ENCODE results near the gene PDK2. TPM values are rescaled to one million over a fixed set of nuclear protein-coding genes. Genes with fewer than 3 reads are reported as not detected.

PDK2 gene
- total RNA-seq, 1 experiment from 2014 or later: 37.6 TPM

GRCh38 chr17:50117202-50118051 lies 22.3 kb downstream of the PDK2 start:
- DNase-seq (ENCODE audit: low spot score): no peak

GRCh38 chr17:50118076-50118827 lies 23.1 kb downstream of the PDK2 start:
- no peak for DNase-seq (ENCODE audit: low spot score)

DNA sequence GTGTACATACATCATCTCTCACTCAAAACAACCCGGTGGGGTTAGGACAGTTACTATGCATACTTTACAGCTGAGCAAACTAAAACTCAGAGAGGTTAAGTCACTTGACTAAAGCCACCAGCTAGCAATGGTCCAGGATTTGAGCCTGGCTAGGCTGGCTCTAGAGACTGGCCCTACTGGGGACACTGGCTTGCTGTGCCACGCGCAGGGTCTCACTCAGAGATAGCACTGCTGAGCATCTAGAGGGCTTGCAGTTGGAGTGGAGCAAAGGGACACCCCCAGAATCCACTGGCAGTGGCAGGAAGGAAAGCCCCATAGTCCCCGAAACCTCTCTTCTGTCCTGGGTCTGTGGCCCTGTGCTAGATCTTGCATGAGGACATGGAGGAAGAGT lies 23.7 kb downstream of the PDK2 start:
- no peak for DNase-seq (ENCODE audit: low spot score)

DNA sequence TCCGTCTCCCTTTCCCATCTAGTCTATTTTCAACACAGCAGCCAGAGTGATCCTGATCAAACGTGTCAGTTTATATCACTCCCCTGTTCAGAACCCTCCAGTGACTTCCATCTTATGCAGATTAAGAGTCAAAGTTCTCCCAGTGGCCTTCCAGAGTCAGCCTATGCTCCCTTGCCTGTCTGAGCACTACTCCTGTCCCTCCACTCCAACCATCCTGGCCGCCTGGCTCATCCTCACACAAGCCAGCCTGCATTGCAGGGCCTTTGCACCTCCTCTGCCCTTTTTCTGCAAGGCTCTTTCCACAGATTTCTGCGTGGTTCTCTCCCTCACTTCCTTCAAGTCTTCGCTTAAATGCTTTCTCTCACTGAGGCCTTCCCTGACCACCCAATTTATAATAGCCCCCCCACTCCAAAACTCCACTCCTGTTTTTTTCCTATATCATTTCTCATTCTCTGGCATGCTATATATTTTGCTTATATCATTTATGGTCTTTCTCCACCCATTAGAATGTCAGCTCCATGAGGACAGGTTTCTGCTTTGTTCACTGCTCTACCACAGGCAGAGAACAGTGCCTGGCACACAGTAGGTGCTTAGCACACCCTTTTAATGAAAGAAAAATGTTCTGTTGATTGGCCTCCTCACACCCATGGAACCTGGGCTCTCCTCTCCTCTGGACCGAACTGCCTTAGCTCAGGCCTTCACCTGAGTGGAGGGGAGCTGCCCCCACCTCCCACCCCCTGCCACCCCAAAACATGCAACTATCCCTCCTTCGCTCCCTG lies 25.5 kb downstream of the PDK2 start:
- no peak for DNase-seq (ENCODE audit: low spot score)

- DNase-seq (ENCODE audit: low spot score): no peak
These were observed 27.8 kb downstream of the PDK2 start for GRCh38 chr17:50122945-50123344.

DNA sequence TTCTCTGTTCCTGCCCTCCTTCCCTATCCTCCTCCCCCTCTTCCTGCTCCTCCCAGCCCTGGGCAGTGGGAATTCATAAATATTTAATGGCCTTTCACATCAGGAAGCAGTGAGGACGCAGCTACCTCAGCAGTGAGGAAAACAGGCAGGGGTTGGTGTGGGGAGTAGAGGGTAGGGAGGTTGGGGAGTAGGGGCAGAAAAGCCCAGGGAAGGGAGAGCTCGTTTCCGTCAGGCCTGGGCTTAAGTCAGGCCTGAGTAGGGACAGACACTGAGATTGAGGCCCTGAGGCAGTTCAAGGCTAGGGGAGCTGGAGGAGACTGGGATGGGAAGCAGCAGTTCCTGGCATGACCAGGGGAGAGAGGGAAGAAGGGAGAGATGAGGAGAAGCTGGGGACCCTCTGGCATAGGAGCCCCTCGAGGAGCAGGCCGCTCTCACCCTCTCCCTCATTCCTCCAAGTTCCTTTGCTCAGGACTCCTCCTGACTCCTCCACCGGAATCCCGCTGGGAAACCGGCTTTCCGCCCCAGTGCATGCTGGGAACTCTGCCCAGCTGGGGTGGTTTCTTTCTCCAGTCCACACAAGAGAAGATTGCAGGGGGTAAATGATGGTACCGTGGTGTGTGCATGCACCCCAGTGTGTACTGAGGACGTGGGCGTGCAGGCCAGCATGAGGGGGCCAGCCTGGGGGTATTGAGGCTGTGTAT lies 28.6 kb downstream of the PDK2 start:
- no peak for DNase-seq (ENCODE audit: low spot score)

DNA sequence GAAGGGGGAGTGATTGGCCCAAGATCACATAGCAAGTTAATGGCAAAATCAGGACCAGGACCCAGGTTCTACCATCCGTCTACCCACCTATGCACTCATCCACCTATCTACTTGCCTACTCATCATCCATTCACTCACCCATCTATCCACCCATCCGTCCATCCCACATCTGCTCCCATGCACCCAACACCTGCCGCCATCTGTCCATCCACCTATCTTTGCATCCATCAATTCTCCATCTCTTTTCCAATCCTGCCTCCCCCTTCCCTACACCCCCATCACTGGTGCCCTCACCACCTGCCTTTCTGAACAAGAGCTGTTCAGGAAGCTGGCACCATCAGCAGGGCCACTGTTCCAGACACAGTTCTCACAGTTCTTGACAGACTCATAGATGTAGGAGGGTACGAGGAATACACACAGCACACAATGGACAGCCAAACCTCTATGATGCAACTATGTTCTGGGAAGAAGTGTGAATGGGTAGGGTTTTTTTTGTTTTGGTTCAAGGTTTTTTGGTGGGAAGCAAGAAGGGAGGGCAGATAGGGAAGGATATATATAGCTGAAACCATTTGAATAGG lies 30.4 kb downstream of the PDK2 start:
- no peak for DNase-seq (ENCODE audit: low spot score)

GRCh38 chr17:50127697-50128361 lies 32.7 kb downstream of the PDK2 start:
- DNase-seq (ENCODE audit: low spot score): peak; percentile 61

DNA sequence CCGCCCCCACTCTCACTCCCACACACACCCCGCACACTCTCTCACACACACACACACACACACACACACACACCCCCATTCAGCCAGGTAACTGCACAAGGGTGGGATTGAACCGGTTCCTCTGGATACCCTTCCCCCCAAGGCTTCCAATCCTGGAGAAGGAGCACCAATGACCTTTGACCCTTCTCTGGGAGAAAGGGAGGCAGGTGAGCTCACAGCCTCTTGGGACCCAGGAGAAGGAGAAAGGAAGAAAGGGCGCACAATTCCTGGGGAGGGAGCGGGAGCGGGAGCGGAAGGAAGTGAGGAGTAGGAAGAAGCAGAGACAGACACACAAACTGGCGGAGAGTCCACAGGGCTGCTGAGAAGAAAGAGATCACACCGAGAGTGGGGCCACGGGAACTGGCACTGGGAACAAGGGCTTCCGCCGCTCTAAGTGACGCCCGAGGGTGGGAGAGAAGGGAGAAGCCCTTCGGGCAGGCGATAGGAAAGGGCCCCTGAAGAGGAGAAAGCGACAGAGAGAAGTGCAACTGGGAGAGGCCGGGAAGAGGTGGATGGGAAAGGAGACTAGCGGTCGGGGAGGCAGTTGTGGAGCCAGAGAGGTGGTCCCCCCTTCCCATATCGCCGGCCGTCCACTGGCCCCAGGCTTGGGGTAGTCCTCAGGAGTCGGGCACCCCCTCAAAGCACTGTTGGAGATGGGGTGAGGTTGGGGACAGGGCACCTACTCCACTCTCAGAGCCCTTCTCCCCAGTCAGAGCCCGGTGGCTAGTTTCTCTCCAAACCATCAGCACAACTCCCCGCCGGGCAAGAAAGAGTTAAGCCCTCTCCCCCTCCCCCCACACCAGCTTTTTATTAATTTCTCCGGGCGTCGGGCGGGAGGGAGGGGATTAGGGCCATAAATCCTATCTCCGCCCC lies 33.5 kb downstream of the PDK2 start:
- DNase-seq (ENCODE audit: low spot score): no peak

DNA sequence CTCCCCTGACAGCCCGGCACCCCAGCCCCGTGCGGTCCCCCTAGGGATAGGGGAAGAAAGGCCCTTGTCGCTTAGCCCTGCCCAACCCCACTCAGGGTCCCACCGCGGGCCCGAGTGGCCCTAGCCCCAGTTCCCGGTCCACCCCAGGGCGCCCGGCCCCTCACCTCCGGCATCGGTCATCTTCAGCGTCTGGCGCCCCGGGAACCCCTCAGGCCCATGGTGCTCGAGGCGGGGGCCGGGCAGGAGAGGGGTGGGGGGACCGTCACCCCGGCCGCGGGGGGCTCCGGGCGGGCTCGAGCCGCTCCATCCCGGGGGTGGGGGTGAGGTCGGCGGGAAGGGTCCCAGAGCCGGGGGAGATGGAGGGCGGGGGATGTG lies 34.2 kb downstream of the PDK2 start:
- no peak for DNase-seq (ENCODE audit: low spot score)

GRCh38 chr17:50129728-50130558 lies 34.8 kb downstream of the PDK2 start, which contains the start of gene SAMD14:
Gene SAMD14 (minus strand): TSS chr17:50130160. CDS start chr17:50124959, 5,201 bp downstream.
- DNase-seq (ENCODE audit: low spot score): peak; percentile 48

DNA sequence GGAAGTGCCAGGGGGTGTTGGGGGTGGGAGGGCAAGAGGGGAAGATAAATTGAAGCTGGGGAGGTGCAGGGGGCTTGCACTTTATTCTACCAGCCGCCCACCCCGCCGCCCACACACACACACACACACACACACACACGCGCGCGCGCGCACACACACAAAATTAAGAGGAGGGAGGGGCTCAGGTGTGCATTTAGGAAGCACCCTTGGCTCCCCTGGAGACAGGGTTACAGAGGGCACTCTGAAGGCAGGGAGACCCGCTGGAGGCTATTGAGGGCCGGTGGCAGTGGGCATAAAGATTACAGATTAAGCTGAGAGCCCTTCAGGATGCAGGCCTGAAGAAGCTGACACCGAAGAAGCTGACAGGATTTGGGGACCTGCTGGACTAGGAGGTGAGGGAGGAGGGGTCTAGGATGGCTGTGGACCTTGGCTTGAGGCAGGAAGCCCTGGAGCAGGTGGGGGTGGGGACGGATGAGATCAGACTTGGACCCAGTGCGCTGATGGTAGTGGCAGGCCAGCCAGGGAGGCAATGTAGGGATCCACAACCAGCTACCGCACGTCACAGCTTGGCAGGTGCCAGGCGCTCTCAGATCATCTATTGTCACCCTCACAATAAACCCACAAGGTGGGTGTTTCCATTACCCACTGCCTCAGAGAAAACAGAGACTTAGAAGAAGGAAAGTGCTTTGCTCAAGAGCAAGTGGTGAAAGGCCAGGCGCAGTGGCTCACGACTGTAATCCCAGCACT lies 35.6 kb downstream of the PDK2 start:
- no peak for DNase-seq (ENCODE audit: low spot score)

DNA sequence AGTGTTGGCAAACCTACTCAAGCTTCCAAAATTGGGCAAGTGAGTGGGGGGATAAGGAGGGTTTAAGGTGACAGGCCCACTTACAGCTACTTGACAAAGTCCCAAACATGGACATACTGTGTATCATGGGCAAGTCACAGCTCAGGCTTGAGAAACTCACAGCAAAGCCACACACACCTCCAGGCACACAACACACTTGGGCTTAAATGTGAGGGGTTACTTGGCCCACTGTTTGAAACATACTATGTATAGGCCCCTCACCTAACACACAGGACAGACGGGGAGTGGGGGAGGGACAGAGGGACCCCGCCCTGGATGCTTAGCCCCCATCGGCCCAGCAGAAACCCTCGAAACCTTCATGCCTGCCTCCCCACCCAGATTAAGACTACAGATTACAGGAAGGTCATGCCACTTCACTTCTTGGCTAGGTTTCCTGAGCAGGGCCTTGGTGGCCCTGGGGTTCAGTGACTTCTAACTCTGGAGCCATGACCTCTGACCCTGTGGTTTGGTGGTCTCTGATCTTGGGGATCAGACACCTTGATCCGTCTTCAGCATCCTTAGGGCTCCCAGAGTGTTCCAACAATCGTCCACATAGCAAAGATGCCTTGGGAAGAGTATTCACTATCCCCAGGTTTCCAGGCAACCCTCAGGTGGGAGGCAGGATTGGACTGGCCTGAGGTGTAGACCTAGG lies 37.1 kb downstream of the PDK2 start:
- no peak for DNase-seq (ENCODE audit: low spot score)

GRCh38 chr17:50133028-50133768 lies 38.0 kb downstream of the PDK2 start:
- DNase-seq (ENCODE audit: low spot score): no peak

GRCh38 chr17:50133769-50134099 lies 38.6 kb downstream of the PDK2 start:
- no peak for DNase-seq (ENCODE audit: low spot score)

GRCh38 chr17:50134206-50135110 lies 39.3 kb downstream of the PDK2 start:
- no peak for DNase-seq (ENCODE audit: low spot score)

Data from H4 (cell line).